AG04449 (cell line): ENCODE results near the gene XNDC1N.
"Not testable (repeated sequence)": the region's sequence is repeated elsewhere in the genome, so short reads cannot be mapped to it uniquely, and the experiment has no call there.

Experiments
- CTCF ChIA-PET: fragments of 350-600 bp; formaldehyde crosslinking; extraction: SDS; loops from one replicate; lab custom pipeline; 2021; ENCODE audit warnings: antibody characterized with exemption; lab: Yijun Ruan, JAX
- POLR2A ChIA-PET: fragments of 400-600, 350-600 bp; formaldehyde crosslinking; extraction: SDS; loops from one replicate; lab custom pipeline; 2020; ENCODE audit warnings: antibody characterized with exemption, inconsistent platforms; lab: Yijun Ruan, JAX
- DNase-seq: peaks from one replicate; pipeline ENCODE4 v3.0.0-alpha.2; 2010; ENCODE audit warnings: low read depth, low spot score
- H3K4me3 ChIP-seq: 2 replicates; pipeline ENCODE4 v1.5.1; 2011; ENCODE audit warnings: low read depth, mild to moderate bottlenecking, control low read depth, low read length
- TF ChIP-seq, protein P1 (sequence below): IDR thresholded peaks from one replicate; pipeline ENCODE4 v1.5.1; 2011; ENCODE audit warnings: mild to moderate bottlenecking, moderate library complexity, low read length, control low read depth, inconsistent platforms; ENCODE audit not compliant: insufficient read depth; ENCODE audit errors: missing control alignments

Gene XNDC1N

DNA sequence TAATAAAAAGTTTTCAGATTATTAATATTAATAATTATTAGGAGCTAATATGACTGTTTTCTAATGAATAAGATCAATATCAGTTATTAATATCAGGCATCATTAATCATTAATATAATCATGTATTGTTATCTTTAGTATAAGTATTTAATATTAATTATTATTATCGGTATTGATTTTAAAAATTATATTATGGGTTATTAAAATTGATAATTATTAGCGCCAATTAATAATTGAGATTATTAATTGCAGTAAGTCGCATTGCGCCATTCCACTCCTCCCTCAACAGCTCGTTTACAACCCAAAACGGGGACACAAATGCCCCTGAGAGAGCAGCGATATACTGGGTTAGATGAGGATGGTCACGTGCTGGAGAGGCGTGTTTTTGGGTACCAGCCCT lies 20.2 kb downstream of the XNDC1N start:
- TF ChIP-seq, protein P1, sequence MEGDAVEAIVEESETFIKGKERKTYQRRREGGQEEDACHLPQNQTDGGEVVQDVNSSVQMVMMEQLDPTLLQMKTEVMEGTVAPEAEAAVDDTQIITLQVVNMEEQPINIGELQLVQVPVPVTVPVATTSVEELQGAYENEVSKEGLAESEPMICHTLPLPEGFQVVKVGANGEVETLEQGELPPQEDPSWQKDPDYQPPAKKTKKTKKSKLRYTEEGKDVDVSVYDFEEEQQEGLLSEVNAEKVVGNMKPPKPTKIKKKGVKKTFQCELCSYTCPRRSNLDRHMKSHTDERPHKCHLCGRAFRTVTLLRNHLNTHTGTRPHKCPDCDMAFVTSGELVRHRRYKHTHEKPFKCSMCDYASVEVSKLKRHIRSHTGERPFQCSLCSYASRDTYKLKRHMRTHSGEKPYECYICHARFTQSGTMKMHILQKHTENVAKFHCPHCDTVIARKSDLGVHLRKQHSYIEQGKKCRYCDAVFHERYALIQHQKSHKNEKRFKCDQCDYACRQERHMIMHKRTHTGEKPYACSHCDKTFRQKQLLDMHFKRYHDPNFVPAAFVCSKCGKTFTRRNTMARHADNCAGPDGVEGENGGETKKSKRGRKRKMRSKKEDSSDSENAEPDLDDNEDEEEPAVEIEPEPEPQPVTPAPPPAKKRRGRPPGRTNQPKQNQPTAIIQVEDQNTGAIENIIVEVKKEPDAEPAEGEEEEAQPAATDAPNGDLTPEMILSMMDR, result no peak
- ChIA-PET CTCF (no interaction called here), POLR2A (no interaction called here)
- no peak for DNase-seq
- H3K4me3 ChIP-seq, result no peak overlapping the region

DNA sequence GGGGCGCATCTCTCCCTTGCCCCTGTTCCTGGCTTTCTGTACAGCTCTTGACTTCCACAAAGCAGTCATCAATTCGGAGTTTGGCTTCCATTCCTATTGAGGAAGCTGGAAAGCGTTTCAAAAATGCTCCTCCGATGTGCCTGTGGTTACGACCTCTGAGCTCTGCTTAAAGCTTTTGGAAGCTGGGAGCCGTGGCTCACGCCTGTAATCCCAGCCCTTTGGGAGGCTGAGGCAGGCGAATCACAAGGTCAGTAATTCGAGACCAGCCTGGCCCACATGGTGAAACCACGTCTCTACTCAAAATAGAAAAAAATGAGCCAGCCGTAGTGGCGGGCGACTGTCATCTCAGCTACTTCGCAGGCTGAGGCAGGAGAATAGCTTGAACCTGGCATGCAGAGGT lies 27.3 kb downstream of the XNDC1N start:
- CTCF ChIA-PET, H3K4me3 ChIP-seq, POLR2A ChIA-PET: not testable (repeated sequence)
- DNase-seq, result peak; percentile 26

- ChIA-PET POLR2A (no interaction called here), CTCF (no interaction called here)
- DNase-seq, result no peak
- TF ChIP-seq, protein P1, result no peak
- H3K4me3 ChIP-seq, result no peak overlapping the region
Observed at GRCh38 chr11:71895961-71896360, 32.4 kb downstream of the XNDC1N start.

DNA sequence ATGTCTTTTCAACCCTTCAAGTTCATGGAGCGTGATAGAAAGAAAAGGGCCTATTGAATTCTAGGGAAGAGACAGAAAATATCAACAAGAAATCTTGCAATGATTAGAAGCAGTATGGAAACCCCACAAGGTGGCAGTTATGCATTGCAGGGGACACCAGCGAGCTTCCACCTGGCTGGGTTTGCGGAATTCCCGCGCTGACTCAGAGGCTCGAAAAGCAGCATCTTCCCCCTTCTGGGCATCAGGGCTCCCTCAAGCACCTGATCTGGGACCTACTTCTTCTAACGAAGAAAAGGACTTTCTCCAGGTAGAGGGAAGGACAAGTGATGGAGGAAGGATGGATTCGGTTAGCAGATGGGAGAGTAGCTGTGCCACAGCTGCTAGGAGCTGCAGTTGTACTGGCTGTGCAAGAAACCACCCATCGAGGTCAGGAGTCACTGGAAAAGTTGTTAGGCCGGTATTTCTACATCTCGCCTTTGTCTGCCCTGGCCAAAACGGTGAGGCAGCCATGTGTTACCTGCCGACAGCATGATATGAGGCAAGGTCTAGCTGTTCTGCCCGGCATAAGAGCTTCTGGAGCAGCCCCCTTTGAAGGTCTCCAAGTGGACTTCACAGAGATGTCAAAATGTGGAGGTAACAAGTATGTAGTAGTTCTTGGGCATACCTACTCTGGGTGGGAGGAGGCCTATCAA lies 39.1 kb downstream of the XNDC1N start:
- POLR2A ChIA-PET, H3K4me3 ChIP-seq, CTCF ChIA-PET, DNase-seq: not testable (repeated sequence)

GRCh38 chr11:71888335-71889010 lies 39.9 kb downstream of the XNDC1N start:
- CTCF ChIA-PET, POLR2A ChIA-PET, DNase-seq, H3K4me3 ChIP-seq: not testable (repeated sequence)

- DNase-seq, CTCF ChIA-PET, POLR2A ChIA-PET, H3K4me3 ChIP-seq: not testable (repeated sequence)
Observed at GRCh38 chr11:71885806-71886205, 42.6 kb downstream of the XNDC1N start.
